ENCODE results near the gene BST2. TPM values are rescaled to one million over a fixed set of nuclear protein-coding genes. Genes with fewer than 3 reads are reported as not detected.

The BST2 gene
- total and polyA plus RNA-seq, 8 donors = 3.9 to 34.6 (median 16.5) TPM

DNA sequence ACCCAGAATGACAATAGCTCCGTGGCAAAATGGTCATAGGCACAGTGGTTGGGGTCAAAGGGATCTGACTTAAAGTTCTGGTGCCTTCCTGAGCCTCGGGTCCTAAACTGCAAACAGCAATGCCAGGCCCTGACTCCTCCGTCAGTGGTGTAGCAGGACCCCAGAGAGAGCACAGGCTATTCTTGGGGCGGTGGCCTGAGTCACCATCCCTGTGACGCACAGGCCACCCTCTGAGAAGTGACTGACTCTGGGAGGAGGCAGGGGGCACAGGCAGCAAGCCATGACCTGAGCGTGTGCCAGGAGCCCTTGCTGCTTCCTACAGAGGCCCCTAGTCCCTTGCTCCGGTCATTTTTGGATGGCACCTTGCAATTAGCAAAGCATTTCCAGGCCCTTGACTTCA is 47.0 kb downstream of the BST2 start:
- DNase-seq = no peak
- no peak for FAIRE-seq
- intact Hi-C loops (cut with DNase I) = no loop called here
- Histone ChIP-seq H3K4me3 (no peak overlapping the region), H3K27me3 (no peaks in the 10 kb centered on the region), H3K36me3 (no peaks in the 10 kb centered on the region), H3K9me3 (no peaks in the 10 kb centered on the region), H3K4me1 (no peaks in the 10 kb centered on the region), H3K27ac (no peak overlapping the region)
- 63 to 74% methylated on average over 7 of the region's 7 CpGs for WGBS, 2 donors
- TF ChIP-seq, protein P1, sequence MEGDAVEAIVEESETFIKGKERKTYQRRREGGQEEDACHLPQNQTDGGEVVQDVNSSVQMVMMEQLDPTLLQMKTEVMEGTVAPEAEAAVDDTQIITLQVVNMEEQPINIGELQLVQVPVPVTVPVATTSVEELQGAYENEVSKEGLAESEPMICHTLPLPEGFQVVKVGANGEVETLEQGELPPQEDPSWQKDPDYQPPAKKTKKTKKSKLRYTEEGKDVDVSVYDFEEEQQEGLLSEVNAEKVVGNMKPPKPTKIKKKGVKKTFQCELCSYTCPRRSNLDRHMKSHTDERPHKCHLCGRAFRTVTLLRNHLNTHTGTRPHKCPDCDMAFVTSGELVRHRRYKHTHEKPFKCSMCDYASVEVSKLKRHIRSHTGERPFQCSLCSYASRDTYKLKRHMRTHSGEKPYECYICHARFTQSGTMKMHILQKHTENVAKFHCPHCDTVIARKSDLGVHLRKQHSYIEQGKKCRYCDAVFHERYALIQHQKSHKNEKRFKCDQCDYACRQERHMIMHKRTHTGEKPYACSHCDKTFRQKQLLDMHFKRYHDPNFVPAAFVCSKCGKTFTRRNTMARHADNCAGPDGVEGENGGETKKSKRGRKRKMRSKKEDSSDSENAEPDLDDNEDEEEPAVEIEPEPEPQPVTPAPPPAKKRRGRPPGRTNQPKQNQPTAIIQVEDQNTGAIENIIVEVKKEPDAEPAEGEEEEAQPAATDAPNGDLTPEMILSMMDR (IDR thresholded peaks at IDR 0.05) = no peak
- no peak for ATAC-seq

DNA sequence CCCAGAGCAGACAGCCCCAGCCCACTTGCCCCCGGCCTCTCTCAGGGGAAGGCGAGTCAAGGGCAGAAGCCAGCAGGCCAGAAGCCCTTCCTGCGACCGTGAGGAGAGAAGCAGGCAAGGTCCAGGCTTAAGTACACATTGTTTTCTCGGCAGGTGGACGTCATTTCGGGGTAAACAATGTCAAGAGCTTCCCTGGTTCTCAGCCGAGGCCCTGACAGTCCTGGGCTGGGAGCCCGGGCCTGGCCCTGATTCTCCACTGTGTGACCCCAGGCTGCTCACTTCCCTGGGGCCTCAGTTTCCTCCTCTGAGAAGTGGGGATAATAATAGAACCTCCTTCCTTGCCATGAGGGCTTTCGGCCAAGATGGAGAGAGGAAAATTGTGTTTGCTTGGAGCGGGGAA is 47.7 kb downstream of the BST2 start:
- H3K9me3 ChIP-seq = no peaks in the 10 kb centered on the region
- no peaks in the 10 kb centered on the region for H3K4me1 ChIP-seq
- intact Hi-C loops (cut with DNase I) = no loop called here
- H3K36me3 ChIP-seq = no peaks in the 10 kb centered on the region
- DNase-seq = no peak
- no peak for FAIRE-seq
- TF ChIP-seq, protein P1 (IDR thresholded peaks at IDR 0.05) = no peak
- ATAC-seq = peak in 2 of 4 donors; percentile 12 to 27
- no peaks in the 10 kb centered on the region for H3K27me3 ChIP-seq
- WGBS, 2 donors = 40 to 42% methylated on average over 11 of the region's 11 CpGs
- H3K27ac ChIP-seq = no peak overlapping the region
- H3K4me3 ChIP-seq = no peak overlapping the region

DNA sequence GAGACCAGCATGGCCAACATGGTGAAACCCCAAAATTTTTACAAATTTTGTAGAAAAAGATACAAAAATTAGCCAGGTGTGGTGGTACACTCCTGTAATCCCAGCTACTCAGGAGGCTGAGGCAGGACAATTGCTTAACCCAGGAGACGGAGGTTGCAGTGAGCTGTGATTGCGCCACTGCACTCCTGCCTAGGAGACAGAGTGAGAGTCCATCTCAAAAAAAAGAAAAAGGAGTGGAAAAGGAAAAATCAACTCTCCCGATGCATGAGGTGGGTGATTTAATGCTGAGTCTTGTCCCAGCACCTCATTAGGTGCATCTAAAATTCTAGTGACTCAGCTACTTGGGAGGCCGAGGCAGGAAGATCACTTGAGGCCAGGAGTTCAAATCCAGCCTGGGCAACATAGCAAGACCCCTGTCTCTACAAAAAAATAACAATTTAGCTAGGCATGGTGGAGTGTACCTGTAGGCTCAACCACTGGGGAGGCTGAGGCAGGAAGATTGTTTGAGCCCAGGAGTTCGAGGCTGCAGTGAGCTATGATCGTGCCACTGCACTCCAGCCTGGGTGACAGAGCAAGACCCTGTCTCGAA is 48.3 kb downstream of the BST2 start:
- no peak for FAIRE-seq
- no peaks in the 10 kb centered on the region for H3K4me1 ChIP-seq
- H3K4me3 ChIP-seq = no peak overlapping the region
- no peak for ATAC-seq
- H3K27ac ChIP-seq = no peak overlapping the region
- TF ChIP-seq, protein P1 (IDR thresholded peaks at IDR 0.05) = no peak
- 72 to 93% methylated on average over 7 of the region's 7 CpGs for WGBS, 2 donors
- DNase-seq = no peak
- no peaks in the 10 kb centered on the region for H3K27me3 ChIP-seq
- H3K36me3 ChIP-seq = no peaks in the 10 kb centered on the region
- no peaks in the 10 kb centered on the region for H3K9me3 ChIP-seq
- intact Hi-C loops (cut with DNase I) = no loop called here

DNA sequence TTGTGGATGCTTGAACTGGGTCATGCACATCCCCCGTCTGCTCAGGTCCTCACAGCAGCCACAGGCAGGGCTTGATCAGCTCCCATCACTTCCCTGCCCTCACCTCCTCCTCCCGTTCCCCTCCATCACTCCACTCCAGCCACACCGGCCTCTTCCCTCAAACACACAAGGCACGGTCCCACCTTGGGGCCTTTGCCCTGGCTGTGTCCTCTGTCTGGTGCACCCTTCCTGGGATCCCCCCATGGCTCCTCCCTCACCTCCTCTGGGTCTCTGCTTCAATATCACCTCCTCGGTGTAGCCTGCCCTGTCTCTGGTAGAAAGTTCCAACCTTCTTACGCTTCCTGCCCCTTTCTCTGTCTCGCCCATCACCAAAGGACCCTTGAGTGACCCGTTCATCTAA is 52.0 kb downstream of the BST2 start:
- intact Hi-C loops (cut with DNase I) = no loop called here
- Histone ChIP-seq H3K27me3 (no peaks in the 10 kb centered on the region), H3K36me3 (no peaks in the 10 kb centered on the region), H3K4me3 (no peak overlapping the region), H3K9me3 (no peaks in the 10 kb centered on the region), H3K27ac (no peak overlapping the region), H3K4me1 (no peaks in the 10 kb centered on the region)
- FAIRE-seq = no peak
- no peak for ATAC-seq
- no peak for DNase-seq
- WGBS, 2 donors = 56 to 66% methylated on average over 8 of the region's 8 CpGs
- TF ChIP-seq, protein P1 (IDR thresholded peaks at IDR 0.05) = no peak

Other genes with a start within 250 kb of the BST2 start
- gene USE1, start 190.3 kb downstream of the BST2 start, total RNA-seq = 10 to 100 TPM; 12.8 to 22.4 (median 16.4) TPM
- gene USE1, start 190.3 kb downstream of the BST2 start, polyA plus RNA-seq = 10 to 100 TPM; 43.3 to 46.6 TPM
- 10 to 100 TPM; 13.4 to 19.6 (median 16.9) TPM for gene OCEL1, start 179.4 kb downstream of the BST2 start, total RNA-seq
- 10 to 100 TPM; 20.9 to 28.4 TPM for gene OCEL1, start 179.4 kb downstream of the BST2 start, polyA plus RNA-seq
- gene NR2F6, start 159.7 kb downstream of the BST2 start, total RNA-seq = 10 to 100 TPM; 32.5 to 51.2 (median 39.7) TPM
- 10 to 100 TPM; 21.3 to 23.5 TPM for gene NR2F6, start 159.7 kb downstream of the BST2 start, polyA plus RNA-seq
- gene USHBP1, start 140.9 kb downstream of the BST2 start, total RNA-seq = 1 to 10 TPM; 1.2 to 2.9 (median 1.8) TPM
- gene USHBP1, start 140.9 kb downstream of the BST2 start, polyA plus RNA-seq = 10 to 100 TPM in 1 of 2 donors, 1 to 10 TPM in 1; 9.3 to 11.1 TPM
- 10 to 100 TPM; 25.5 to 46.8 (median 31.8) TPM for gene BABAM1, start 138.2 kb downstream of the BST2 start, total RNA-seq
- 10 to 100 TPM; 64.1 to 71.1 TPM for gene BABAM1, start 138.2 kb downstream of the BST2 start, polyA plus RNA-seq
- under 1 TPM in 5 of 6 donors, not detected in 1; 0.04 to 0.59 (median 0.12) TPM for gene ANKLE1, start 123.7 kb downstream of the BST2 start, total RNA-seq
- gene ANKLE1, start 123.7 kb downstream of the BST2 start, polyA plus RNA-seq = under 1 TPM; 0.23 to 0.35 TPM
- 1 to 10 TPM; 5.2 to 8.6 (median 6.0) TPM for gene ABHD8, start 102.2 kb downstream of the BST2 start, total RNA-seq
- gene ABHD8, start 102.2 kb downstream of the BST2 start, polyA plus RNA-seq = 1 to 10 TPM; 8.5 TPM
- 10 to 100 TPM; 32.4 to 41.9 (median 37.1) TPM for gene MRPL34, start 99.8 kb downstream of the BST2 start, total RNA-seq
- 10 to 100 TPM; 42.9 to 78.1 TPM for gene MRPL34, start 99.8 kb downstream of the BST2 start, polyA plus RNA-seq
- 10 to 100 TPM in 3 of 6 donors, 1 to 10 TPM in 3; 6.1 to 12.4 (median 9.3) TPM for gene DDA1, start 96.1 kb downstream of the BST2 start, total RNA-seq
- 10 to 100 TPM; 21.4 to 25.4 TPM for gene DDA1, start 96.1 kb downstream of the BST2 start, polyA plus RNA-seq
- 10 to 100 TPM in 1 of 6 donors, 1 to 10 TPM in 5; 4.9 to 10.2 (median 5.4) TPM for gene ANO8, start 70.8 kb downstream of the BST2 start, total RNA-seq
- 10 to 100 TPM in 1 of 2 donors, 1 to 10 TPM in 1; 7.1 to 19.0 TPM for gene ANO8, start 70.8 kb downstream of the BST2 start, polyA plus RNA-seq
- 10 to 100 TPM in 3 of 6 donors, 1 to 10 TPM in 3; 9.1 to 15.2 (median 11.2) TPM for gene GTPBP3, start 68.1 kb downstream of the BST2 start, total RNA-seq
- gene GTPBP3, start 68.1 kb downstream of the BST2 start, polyA plus RNA-seq = 10 to 100 TPM; 17.9 to 28.2 TPM
- gene PLVAP, start 28.3 kb downstream of the BST2 start, total RNA-seq = 10 to 100 TPM; 32.0 to 86.5 (median 58.4) TPM
- 10 to 100 TPM; 70.5 to 87.6 TPM for gene PLVAP, start 28.3 kb downstream of the BST2 start, polyA plus RNA-seq
- gene CCDC194, start 11.4 kb downstream of the BST2 start, total RNA-seq = under 1 TPM in 2 of 6 donors, not detected in 4; 0.23 to 0.56 TPM
- not detected for gene CCDC194, start 11.4 kb downstream of the BST2 start, polyA plus RNA-seq
- gene MVB12A, start 14.4 kb upstream of the BST2 start, total RNA-seq = 10 to 100 TPM; 20.6 to 27.3 (median 23.5) TPM
- gene MVB12A, start 14.4 kb upstream of the BST2 start, polyA plus RNA-seq = 10 to 100 TPM; 43.7 to 58.7 TPM
- gene TMEM221, start 43.0 kb upstream of the BST2 start, total RNA-seq = under 1 TPM; 0.13 to 1.00 (median 0.46) TPM
- gene TMEM221, start 43.0 kb upstream of the BST2 start, polyA plus RNA-seq = under 1 TPM; 0.16 to 0.42 TPM
- gene NXNL1, start 55.3 kb upstream of the BST2 start, total RNA-seq = not detected
- under 1 TPM in 1 of 2 donors, not detected in 1; 0.19 TPM for gene NXNL1, start 55.3 kb upstream of the BST2 start, polyA plus RNA-seq
- 10 to 100 TPM in 3 of 6 donors, 1 to 10 TPM in 3; 9.4 to 18.1 (median 10.2) TPM for gene SLC27A1, start 64.9 kb upstream of the BST2 start, total RNA-seq
- gene SLC27A1, start 64.9 kb upstream of the BST2 start, polyA plus RNA-seq = 10 to 100 TPM; 31.4 to 37.1 TPM
- 10 to 100 TPM; 28.8 to 53.8 (median 46.6) TPM for gene PGLS, start 106.0 kb upstream of the BST2 start, total RNA-seq
- 10 to 100 TPM; 53.6 to 65.8 TPM for gene PGLS, start 106.0 kb upstream of the BST2 start, polyA plus RNA-seq
- 10 to 100 TPM; 13.5 to 50.6 (median 19.5) TPM for gene COLGALT1, start 150.0 kb upstream of the BST2 start, total RNA-seq
- gene COLGALT1, start 150.0 kb upstream of the BST2 start, polyA plus RNA-seq = 10 to 100 TPM; 27.6 to 34.4 TPM